K562 (cell line): ENCODE data around the gene GAA. TPM values are rescaled to one million over a fixed set of nuclear protein-coding genes. Genes with fewer than 3 reads are reported as not detected.
A peak's percentile ranks its signal among the peaks of the same experiment; 100 is the strongest.

Experiments used
- NFIX ChIP-seq: fragments of 250-450 bp; sonication (Bioruptor Pico); IDR thresholded peaks from 2 replicates; pipeline ENCODE4 v1.4.0; 2020; ENCODE audit warnings: low read depth, mild to moderate bottlenecking, moderate library complexity
- RCOR1 ChIP-seq, 2 experiments: IDR thresholded peaks; 2 replicates each; pipeline ENCODE4 v1.6.1; 2012; ENCODE audit warnings: low read depth in 2 of 2, low read length in 2 of 2, borderline replicate concordance in 1 of 2, improper control_type of control experiment in 1 of 2
- STAG1 ChIP-seq: sonication (generic); formaldehyde crosslinking; IDR thresholded peaks from 2 replicates; pipeline ENCODE4 v1.5.0; 2020; ENCODE audit warnings: missing genetic modification reagents, borderline replicate concordance
- TCF7L2 ChIP-seq: fragments of 150-350 bp; IDR thresholded peaks from 2 replicates; pipeline ENCODE4 v1.6.1; 2016; ENCODE audit warnings: low read depth, mild to moderate bottlenecking, low read length, moderate library complexity
- ZNF77 ChIP-seq: fragments of 250-450 bp; sonication (Bioruptor Pico); IDR thresholded peaks from 2 replicates; pipeline ENCODE4 v1.5.0; 2020
- polyA plus RNA-seq, 8 experiments: library from polyadenylated mRNA; depleted of rRNA in 4 of 8; stranded (reverse) in 5 of 8; unstranded in 3 of 8; fragments of >200 nt; fragmentation: Nextera tagmentation in 2 of 8; fragmentation: Illumina TruSeq in 1 of 8; extraction: Ambion mirVana in 2 of 8; extraction: Trizol in 1 of 8; gene quantifications; 2 replicates each; pipeline versions ENCODE4 v1.2.1 to v1.2.3, GENCODE V29; 2011 to 2014; ENCODE audit warnings: inconsistent platforms in 1 of 8, missing spikeins in 1 of 8
- total RNA-seq, 7 experiments: library from RNA; depleted of rRNA in 6 of 7; stranded (reverse); fragments of >200 nt in 6 of 7; fragmentation: Illumina TruSeq in 2 of 7; extraction: Trizol in 2 of 7; gene quantifications; 2 replicates each; pipeline versions ENCODE4 v1.2.1 to v1.2.3, GENCODE V29; 2011 to 2021; ENCODE audit warnings: low replicate concordance in 1 of 7
- TF ChIP-seq, protein P1 (sequence below): fragments of 250-450 bp; sonication (Bioruptor Pico); IDR thresholded peaks from 2 replicates; pipeline ENCODE4 v1.5.0; 2021; ENCODE audit warnings: mild to moderate bottlenecking, moderate library complexity
- TF ChIP-seq, protein P2 (sequence below): fragments of 250-450 bp; sonication (Bioruptor Pico); IDR thresholded peaks from 2 replicates; pipeline ENCODE4 v1.8.0; 2021; ENCODE audit warnings: mild to moderate bottlenecking, moderate library complexity
- TF ChIP-seq, protein P3 (sequence below): fragments of 450-650 bp; IDR thresholded peaks from 2 replicates; pipeline ENCODE4 v1.6.1; 2016; ENCODE audit warnings: low read depth, mild to moderate bottlenecking, moderate library complexity

The GAA gene
- total and polyA plus RNA-seq, 9 of the 15 experiments (the other 6 are each of a cell fraction or from before 2014, with no cell fraction given) = 0.15 to 6.4 (median 1.7) TPM

DNA sequence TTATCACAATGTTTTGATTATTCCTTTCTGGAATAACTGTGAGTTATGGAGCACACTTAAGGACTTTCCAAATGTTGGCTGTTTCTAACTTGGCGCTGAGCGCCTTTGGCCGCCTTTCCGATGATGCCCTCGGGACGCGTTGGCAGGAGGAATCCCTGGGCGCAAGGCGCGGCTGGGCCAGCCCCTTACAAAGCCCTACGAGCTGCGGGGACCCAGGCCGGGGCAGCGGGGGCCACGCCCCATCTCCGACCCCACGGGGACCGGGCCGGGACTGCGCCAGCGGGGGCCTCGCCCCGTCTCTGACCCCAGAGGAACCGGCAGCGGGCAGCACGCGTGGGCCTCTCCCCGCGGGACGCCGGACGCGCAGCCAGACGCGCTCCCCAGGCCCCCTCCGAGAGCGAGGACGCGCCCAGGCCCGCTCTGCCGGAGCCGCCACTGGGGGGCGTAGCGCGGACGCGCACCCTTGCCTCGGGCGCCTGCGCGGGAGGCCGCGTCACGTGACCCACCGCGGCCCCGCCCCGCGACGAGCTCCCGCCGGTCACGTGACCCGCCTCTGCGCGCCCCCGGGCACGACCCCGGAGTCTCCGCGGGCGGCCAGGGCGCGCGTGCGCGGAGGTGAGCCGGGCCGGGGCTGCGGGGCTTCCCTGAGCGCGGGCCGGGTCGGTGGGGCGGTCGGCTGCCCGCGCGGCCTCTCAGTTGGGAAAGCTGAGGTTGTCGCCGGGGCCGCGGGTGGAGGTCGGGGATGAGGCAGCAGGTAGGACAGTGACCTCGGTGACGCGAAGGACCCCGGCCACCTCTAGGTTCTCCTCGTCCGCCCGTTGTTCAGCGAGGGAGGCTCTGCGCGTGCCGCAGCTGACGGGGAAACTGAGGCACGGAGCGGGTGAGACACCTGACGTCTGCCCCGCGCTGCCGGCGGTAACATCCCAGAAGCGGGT lies at the start of gene GAA (continued):
- TF ChIP-seq, protein P1, sequence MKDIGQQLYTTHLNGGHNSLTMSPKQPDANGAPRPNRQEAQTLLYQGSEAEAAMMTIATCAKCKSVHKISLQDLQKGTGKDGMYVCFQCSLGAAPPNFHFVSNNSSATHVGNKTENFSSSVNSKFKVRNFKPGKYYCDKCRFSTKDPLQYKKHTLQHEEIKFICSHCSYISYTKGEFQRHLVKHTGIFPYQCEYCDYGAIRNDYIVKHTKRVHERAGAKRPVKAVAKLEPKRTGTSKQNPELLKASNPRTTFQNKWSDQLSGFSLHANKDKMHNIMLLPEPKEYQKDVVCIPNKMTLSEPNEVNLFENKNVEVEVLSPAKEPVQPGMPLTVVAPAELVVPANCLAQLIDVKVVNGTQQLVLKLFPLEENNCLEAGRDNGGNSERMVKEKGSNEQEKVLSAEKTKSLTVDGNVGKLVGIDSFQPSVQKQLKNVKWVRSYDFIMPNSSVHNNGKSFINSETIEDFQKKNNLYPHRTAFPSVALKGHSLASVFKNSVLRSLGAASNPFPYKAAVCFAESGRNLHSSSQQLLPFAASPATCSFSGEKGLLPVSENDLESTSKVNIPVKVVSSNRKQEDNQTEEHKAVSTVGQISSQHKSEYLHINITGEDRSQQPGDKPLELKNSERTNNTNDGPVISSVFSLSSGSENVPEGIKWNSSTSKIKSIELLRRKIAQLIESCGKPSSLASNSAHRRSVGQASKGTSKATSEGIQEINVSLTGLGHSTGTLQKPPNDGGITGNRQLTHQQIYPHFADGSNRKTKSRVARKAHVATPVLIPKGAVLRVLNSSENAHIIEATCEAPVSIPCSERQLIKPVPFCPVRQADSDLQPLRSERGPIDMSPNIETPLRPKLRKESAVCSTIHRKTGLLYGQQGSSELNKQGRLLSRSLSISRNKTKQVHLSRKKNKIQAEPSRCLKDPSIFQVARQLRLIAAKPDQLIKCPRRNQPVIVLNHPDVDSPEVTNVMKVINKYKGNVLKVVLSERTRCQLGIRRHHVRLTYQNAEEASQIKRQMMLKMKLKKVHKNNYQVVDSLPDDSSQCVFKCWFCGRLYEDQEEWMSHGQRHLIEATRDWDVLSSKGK (CRISPR knock-in tag) = no peak
- no peak for TF ChIP-seq TCF7L2
- no peak for TF ChIP-seq ZNF77 (CRISPR knock-in tag)
- TF ChIP-seq RCOR1 (IDR thresholded peaks at IDR 0.05; ENCODE audit: borderline replicate concordance in 1 of 2, low read depth in 2 of 2, low read length in 2 of 2) = peak in 1 of 2 experiments; percentile 35; a peak in 2 of 4 replicates
- TF ChIP-seq, protein P2, sequence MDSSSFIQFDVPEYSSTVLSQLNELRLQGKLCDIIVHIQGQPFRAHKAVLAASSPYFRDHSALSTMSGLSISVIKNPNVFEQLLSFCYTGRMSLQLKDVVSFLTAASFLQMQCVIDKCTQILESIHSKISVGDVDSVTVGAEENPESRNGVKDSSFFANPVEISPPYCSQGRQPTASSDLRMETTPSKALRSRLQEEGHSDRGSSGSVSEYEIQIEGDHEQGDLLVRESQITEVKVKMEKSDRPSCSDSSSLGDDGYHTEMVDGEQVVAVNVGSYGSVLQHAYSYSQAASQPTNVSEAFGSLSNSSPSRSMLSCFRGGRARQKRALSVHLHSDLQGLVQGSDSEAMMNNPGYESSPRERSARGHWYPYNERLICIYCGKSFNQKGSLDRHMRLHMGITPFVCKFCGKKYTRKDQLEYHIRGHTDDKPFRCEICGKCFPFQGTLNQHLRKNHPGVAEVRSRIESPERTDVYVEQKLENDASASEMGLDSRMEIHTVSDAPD (CRISPR knock-in tag) = no peak
- no peak for TF ChIP-seq STAG1 (CRISPR knock-in tag)
- no peak for TF ChIP-seq NFIX (CRISPR knock-in tag)
- TF ChIP-seq, protein P3, sequence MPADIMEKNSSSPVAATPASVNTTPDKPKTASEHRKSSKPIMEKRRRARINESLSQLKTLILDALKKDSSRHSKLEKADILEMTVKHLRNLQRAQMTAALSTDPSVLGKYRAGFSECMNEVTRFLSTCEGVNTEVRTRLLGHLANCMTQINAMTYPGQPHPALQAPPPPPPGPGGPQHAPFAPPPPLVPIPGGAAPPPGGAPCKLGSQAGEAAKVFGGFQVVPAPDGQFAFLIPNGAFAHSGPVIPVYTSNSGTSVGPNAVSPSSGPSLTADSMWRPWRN = no peak
